CD14-positive monocyte (primary cell): ENCODE data around the gene NMT1. TPM values are rescaled to one million over a fixed set of nuclear protein-coding genes. Genes with fewer than 3 reads are reported as not detected.

Source experiments
- DNase-seq, 3 donors: peaks; one replicate each; pipeline ENCODE4 v3.0.0-alpha.2; 2011 to 2022
- H2AFZ ChIP-seq: 2 replicates; pipeline ENCODE4 v1.6.0; 2012; ENCODE audit warnings: mild to moderate bottlenecking, low read depth, low read length, inconsistent platforms; ENCODE audit not compliant: insufficient read depth, poor library complexity, severe bottlenecking
- H3K27ac ChIP-seq, 2 donors: 1 replicate in 1 of 2; 2 replicates in 1 of 2; pipeline ENCODE4 v1.5.1; 2012 to 2013; ENCODE audit warnings: low read length in 2 of 2, control low read depth in 1 of 2, inconsistent platforms in 1 of 2, low read depth in 1 of 2, mild to moderate bottlenecking in 1 of 2
- H3K27me3 ChIP-seq, 2 donors: one replicate each; pipeline versions ENCODE4 v1.6.0 to v1.6.1; 2011 to 2013; ENCODE audit warnings: low read length in 2 of 2; ENCODE audit not compliant: control insufficient read depth in 2 of 2, insufficient read depth in 2 of 2
- H3K36me3 ChIP-seq, 2 donors: replicated peaks in 1 of 2; 1 replicate in 1 of 2; 2 replicates in 1 of 2; pipeline versions ENCODE4 v1.5.1 to v1.6.1; 2012 to 2013; ENCODE audit warnings: low read length in 2 of 2, control low read depth in 1 of 2, inconsistent platforms in 1 of 2, mild to moderate bottlenecking in 1 of 2; ENCODE audit not compliant: insufficient read depth in 2 of 2, control insufficient read depth in 1 of 2
- H3K4me1 ChIP-seq, 2 donors: 1 replicate in 1 of 2; 2 replicates in 1 of 2; pipeline versions ENCODE4 v1.5.1 to v1.6.1; 2012 to 2013; ENCODE audit warnings: low read length in 2 of 2, control low read depth in 1 of 2, inconsistent platforms in 1 of 2, mild to moderate bottlenecking in 1 of 2, moderate library complexity in 1 of 2; ENCODE audit not compliant: insufficient read depth in 2 of 2, control insufficient read depth in 1 of 2
- H3K4me2 ChIP-seq: replicated peaks from 2 replicates; pipeline ENCODE3; 2012; ENCODE audit warnings: low read length, moderate library complexity, mild to moderate bottlenecking; ENCODE audit not compliant: poor library complexity, severe bottlenecking; ENCODE audit errors: extremely low read depth
- H3K4me3 ChIP-seq, 3 experiments: fragments of 200-600 bp in 1 of 3; sonication (generic) in 1 of 3; replicated peaks in 1 of 3; 1 replicate in 2 of 3; 2 replicates in 1 of 3; pipeline ENCODE4 v1.5.1; 2011 to 2013; ENCODE audit warnings: low read length in 3 of 3, mild to moderate bottlenecking in 3 of 3, control low read depth in 2 of 3, low read depth in 2 of 3, inconsistent platforms in 1 of 3, moderate library complexity in 1 of 3
- H3K79me2 ChIP-seq: 2 replicates; pipeline ENCODE4 v1.6.0; 2012; ENCODE audit warnings: mild to moderate bottlenecking, control low read depth, inconsistent platforms, low read length, moderate library complexity; ENCODE audit not compliant: insufficient read depth
- H3K9ac ChIP-seq: 2 replicates; pipeline ENCODE4 v1.6.0; 2017; ENCODE audit warnings: low read length, mild to moderate bottlenecking; ENCODE audit not compliant: insufficient read depth, poor library complexity, severe bottlenecking
- H3K9me3 ChIP-seq, 2 donors: replicated peaks in 1 of 2; 1 replicate in 1 of 2; 2 replicates in 1 of 2; pipeline versions ENCODE4 v1.5.1 to v1.6.1; 2012 to 2013; ENCODE audit warnings: low read length in 2 of 2, control low read depth in 1 of 2; ENCODE audit not compliant: control insufficient read depth in 1 of 2, insufficient read depth in 1 of 2
- H4K20me1 ChIP-seq: 2 replicates; pipeline ENCODE4 v1.6.0; 2012; ENCODE audit warnings: mild to moderate bottlenecking, low read length, control low read depth, moderate library complexity; ENCODE audit not compliant: insufficient read depth
- H3K27ac Mint-ChIP-seq, 7 donors: one replicate each; pipeline ENCODE4 v1.8.0; 2020; ENCODE audit warnings: mild to moderate bottlenecking in 7 of 7, mixed read lengths in 7 of 7, moderate library complexity in 6 of 7, inconsistent platforms in 2 of 7
- H3K27me3 Mint-ChIP-seq, 3 donors: one replicate each; pipeline ENCODE4 v1.8.0; 2021 to 2022; ENCODE audit warnings: low read depth in 3 of 3, mild to moderate bottlenecking in 3 of 3, mixed read lengths in 3 of 3, moderate library complexity in 3 of 3, inconsistent platforms in 1 of 3
- H3K36me3 Mint-ChIP-seq, 2 donors: one replicate each; pipeline ENCODE4 v1.8.0; 2020; ENCODE audit warnings: mixed read lengths in 2 of 2, inconsistent platforms in 1 of 2, mild to moderate bottlenecking in 1 of 2
- H3K4me1 Mint-ChIP-seq: one replicate; pipeline ENCODE4 v1.8.0; 2020; ENCODE audit warnings: mild to moderate bottlenecking, mixed read lengths
- H3K4me3 Mint-ChIP-seq, 2 donors: one replicate each; pipeline ENCODE4 v1.8.0; 2020; ENCODE audit warnings: mild to moderate bottlenecking in 2 of 2, mixed read lengths in 2 of 2, moderate library complexity in 1 of 2
- H3K9me3 Mint-ChIP-seq, 7 donors: one replicate each; pipeline ENCODE4 v1.8.0; 2020 to 2022; ENCODE audit warnings: mixed read lengths in 7 of 7, mild to moderate bottlenecking in 6 of 7, moderate library complexity in 6 of 7, inconsistent platforms in 2 of 7
- CTCF ChIP-seq: fragments of 200-600 bp; IDR thresholded peaks from one replicate; pipeline ENCODE4 v1.8.0; 2022; ENCODE audit warnings: antibody characterized with exemption, mild to moderate bottlenecking
- WGBS: methylation state at CpG from one replicate; pipeline ENCODE4 v1.1.5; 2013; ENCODE audit warnings: missing lambda C conversion rate; ENCODE audit not compliant: insufficient coverage; 5-methylcytosine and 5-hydroxymethylcytosine counted together
- intact Hi-C, 2 donors: fragments of 100-400 bp; cut with micrococcal nuclease; formaldehyde crosslinking; loops; one replicate each; pipeline versions ENCODE4 v1.15.0 to v1.15.1; 2023
- polyA plus RNA-seq, 3 donors: library from polyadenylated mRNA; depleted of rRNA in 1 of 3; unstranded in 2 of 3; stranded (reverse) in 1 of 3; fragments of 300-500 nt in 2 of 3; fragments of >200 nt in 1 of 3; fragmentation: Illumina TruSeq in 2 of 3; gene quantifications; 1 replicate in 2 of 3; 2 replicates in 1 of 3; pipeline ENCODE4 v1.2.3, GENCODE V29; 2012 to 2021

Gene NMT1
- polyA plus RNA-seq, 3 donors: 27.2 to 50.2 (median 45.1) TPM

DNA sequence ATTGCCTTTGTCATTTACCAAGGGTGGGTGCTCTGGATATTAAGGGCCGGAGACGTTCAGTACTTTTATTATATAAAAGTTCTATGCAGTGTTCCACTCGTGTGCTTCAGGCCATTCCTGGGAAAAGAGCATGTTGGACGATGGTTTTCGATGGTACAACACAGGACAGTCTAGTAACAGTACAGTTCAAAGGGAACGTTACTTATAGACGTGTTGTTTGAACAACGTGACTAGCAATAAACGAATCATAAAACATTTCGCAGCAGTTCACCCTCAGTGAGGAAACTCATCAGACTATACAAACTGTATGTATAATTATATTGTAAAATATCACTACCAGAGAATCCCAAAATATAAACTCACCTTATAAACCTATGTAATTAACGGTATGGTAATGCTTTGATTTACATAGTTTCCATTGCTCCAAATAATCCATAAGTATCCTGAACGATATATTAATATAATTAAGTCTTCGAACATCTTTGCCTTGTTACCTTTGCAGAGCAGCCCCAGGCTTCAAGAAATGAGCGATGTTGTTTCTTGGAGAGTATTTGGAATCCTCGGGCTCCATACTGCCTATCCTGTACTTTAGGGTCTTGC, 589 bp downstream of the NMT1 start:
- peaks cover 3 to 15% of the 10 kb centered on the region in 2 donors for H3K36me3 Mint-ChIP-seq
- H3K36me3 ChIP-seq: no peaks in the 10 kb centered on the region
- peak overlapping the region; percentile 96 to 100 (median 99) for H3K27ac Mint-ChIP-seq
- peak overlapping the region; percentile 72 to 99 for H3K27ac ChIP-seq
- H3K4me1 ChIP-seq: peaks cover 60 to 64% of the 10 kb centered on the region in 2 donors
- DNase-seq: no peak
- peaks cover 89% of the 10 kb centered on the region for H3K79me2 ChIP-seq
- no peaks in the 10 kb centered on the region for H3K9me3 ChIP-seq
- peaks cover 34% of the 10 kb centered on the region for H4K20me1 ChIP-seq
- no peaks in the 10 kb centered on the region for H3K27me3 ChIP-seq
- H3K4me1 Mint-ChIP-seq: peaks cover 55% of the 10 kb centered on the region
- peak overlapping the region; percentile 76 to 99 (median 94) for H3K4me3 ChIP-seq
- no peaks in the 10 kb centered on the region for H3K27me3 Mint-ChIP-seq
- H3K4me2 ChIP-seq: peak overlapping the region; percentile 96
- no peak for TF ChIP-seq CTCF
- peaks cover 0 to 3% (median 0%) of the 10 kb centered on the region in 7 donors for H3K9me3 Mint-ChIP-seq
- intact Hi-C loops: loop anchor here in 1 of 2 donors (2.0 kb wide), 1 partner anchor 115 kb away; the partner anchor contains the start of gene KIF18B
- peak overlapping the region; percentile 91 for H2AFZ ChIP-seq
- H3K4me3 Mint-ChIP-seq: peak overlapping the region; percentile 99 to 100
- peak overlapping the region; percentile 93 for H3K9ac ChIP-seq
- WGBS: 0% methylated on average over 1 of the region's 15 CpGs

DNA sequence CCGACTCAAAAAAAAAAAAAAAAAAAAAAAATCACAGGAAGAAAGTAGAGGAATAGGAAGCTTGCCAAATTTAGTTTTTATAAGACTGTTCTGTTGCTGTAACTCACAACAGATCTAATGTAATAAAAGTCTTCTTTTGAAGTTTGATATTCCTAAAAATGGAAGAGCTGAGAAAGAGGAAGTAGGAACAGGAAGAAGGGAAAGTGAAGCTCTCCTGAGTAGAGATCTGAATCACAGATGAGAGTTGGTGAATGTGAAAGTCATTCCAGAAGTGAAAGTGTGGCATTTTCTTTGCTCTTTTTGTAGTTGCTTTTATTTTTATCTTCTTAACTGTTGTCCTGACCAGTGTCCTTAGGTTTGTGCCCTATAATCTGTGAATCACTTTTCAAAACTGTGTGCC, 2.1 kb downstream of the NMT1 start:
- DNase-seq: peak; percentile 20 to 69 (median 65)
- peak overlapping the region; percentile 78 to 93 (median 90) for H3K27ac Mint-ChIP-seq
- H2AFZ ChIP-seq: no peak overlapping the region
- TF ChIP-seq CTCF: no peak
- H3K4me2 ChIP-seq: peak overlapping the region; percentile 96
- H3K36me3 Mint-ChIP-seq: peaks cover 13 to 26% of the 10 kb centered on the region in 2 donors
- intact Hi-C loops: no loop called here
- H3K27ac ChIP-seq: peak overlapping the region; percentile 51 to 70
- H3K27me3 ChIP-seq: no peaks in the 10 kb centered on the region
- H3K4me3 Mint-ChIP-seq: peak overlapping the region; percentile 61 to 87
- H3K27me3 Mint-ChIP-seq: no peaks in the 10 kb centered on the region
- peaks cover 63% of the 10 kb centered on the region for H3K4me1 Mint-ChIP-seq
- H3K9me3 ChIP-seq: no peaks in the 10 kb centered on the region
- peaks cover 4 to 11% of the 10 kb centered on the region in 2 donors for H3K36me3 ChIP-seq
- H3K9me3 Mint-ChIP-seq: peaks cover 0 to 3% (median 0%) of the 10 kb centered on the region in 7 donors
- peaks cover 49% of the 10 kb centered on the region for H4K20me1 ChIP-seq
- WGBS: no CpG with 5 or more reads among the region's 1 CpG
- peak overlapping the region in 2 of 3 experiments; percentile 3 to 99 for H3K4me3 ChIP-seq
- peaks cover 60 to 64% of the 10 kb centered on the region in 2 donors for H3K4me1 ChIP-seq
- peaks cover 94% of the 10 kb centered on the region for H3K79me2 ChIP-seq
- H3K9ac ChIP-seq: peak overlapping the region; percentile 15
